CD4-positive, alpha-beta T cell (primary cell): ENCODE results near the gene ONECUT3. TPM values are rescaled to one million over a fixed set of nuclear protein-coding genes. Genes with fewer than 3 reads are reported as not detected.
A peak's percentile ranks its signal among the peaks of the same experiment; 100 is the strongest.

Experiments used
- ATAC-seq: fragments of 200-7000 bp; cut with Tn5 transposase; one replicate; pipeline ENCODE4 v1.10.0; 2022; ENCODE audit warnings: mild to moderate bottlenecking; ENCODE audit not compliant: poor library complexity
- CTCF ChIA-PET: fragments of 350-600 bp; sonication (Branson Sonifier 250); formaldehyde crosslinking; loops from one replicate; lab custom pipeline; 2021; ENCODE audit warnings: antibody characterized with exemption, inconsistent platforms; lab: Charles Lee
- POLR2A ChIA-PET: fragments of 350-600 bp; sonication (Branson Sonifier 250); formaldehyde crosslinking; loops from one replicate; lab custom pipeline; 2021; ENCODE audit warnings: antibody characterized with exemption, inconsistent platforms; lab: Charles Lee
- DNase-seq, 14 experiments: peaks; one replicate each; pipeline ENCODE4 v3.0.0-alpha.2; 2013 to 2020; ENCODE audit warnings: mixed read lengths in 2 of 14
- H3K27ac ChIP-seq, 2 donors: one replicate each; pipeline versions ENCODE4 v1.5.1 to v1.7.0; 2013; ENCODE audit warnings: low read length in 2 of 2, low read depth in 1 of 2, mild to moderate bottlenecking in 1 of 2
- H3K27me3 ChIP-seq, 2 experiments: 1 replicate in 1 of 2; 2 replicates in 1 of 2; pipeline versions ENCODE4 v1.6.1 to v1.7.0; 2013; ENCODE audit warnings: low read length in 2 of 2, control low read depth in 1 of 2, mild to moderate bottlenecking in 1 of 2, moderate library complexity in 1 of 2; ENCODE audit not compliant: insufficient read depth in 2 of 2, control insufficient read depth in 1 of 2
- H3K36me3 ChIP-seq: one replicate; pipeline ENCODE4 v1.6.1; 2013; ENCODE audit warnings: low read length, control low read depth; ENCODE audit not compliant: insufficient read depth
- H3K4me1 ChIP-seq: one replicate; pipeline ENCODE4 v1.6.1; 2013; ENCODE audit warnings: low read length, control low read depth; ENCODE audit not compliant: insufficient read depth
- H3K4me3 ChIP-seq: one replicate; pipeline ENCODE4 v1.5.1; 2013; ENCODE audit warnings: mild to moderate bottlenecking, low read length, moderate library complexity
- H3K9me3 ChIP-seq, 2 experiments: 1 replicate in 1 of 2; 2 replicates in 1 of 2; pipeline versions ENCODE4 v1.6.1 to v1.7.0; 2013; ENCODE audit warnings: low read length in 2 of 2, mild to moderate bottlenecking in 2 of 2, control low read depth in 1 of 2, moderate library complexity in 1 of 2; ENCODE audit not compliant: control insufficient read depth in 1 of 2, insufficient read depth in 1 of 2
- H3K27ac Mint-ChIP-seq: one replicate; pipeline ENCODE4 v1.8.0; 2020; ENCODE audit warnings: mixed read lengths
- H3K27me3 Mint-ChIP-seq: one replicate; pipeline ENCODE4 v1.8.0; 2021; ENCODE audit warnings: mixed read lengths
- H3K36me3 Mint-ChIP-seq: one replicate; pipeline ENCODE4 v1.8.0; 2021; ENCODE audit warnings: low read depth, mixed read lengths
- H3K4me1 Mint-ChIP-seq: one replicate; pipeline ENCODE4 v1.8.0; 2021; ENCODE audit warnings: low read depth, mixed read lengths
- H3K4me3 Mint-ChIP-seq: one replicate; pipeline ENCODE4 v1.8.0; 2020; ENCODE audit warnings: mild to moderate bottlenecking, mixed read lengths
- H3K9me3 Mint-ChIP-seq: one replicate; pipeline ENCODE4 v1.8.0; 2020; ENCODE audit warnings: mixed read lengths
- CTCF ChIP-seq: fragments of 200-600 bp; IDR thresholded peaks from one replicate; pipeline ENCODE4 v1.8.0; 2022; ENCODE audit warnings: antibody characterized with exemption, mild to moderate bottlenecking
- intact Hi-C, 2 experiments: fragments of 100-400 bp; cut with DNase I in 1 of 2; cut with micrococcal nuclease in 1 of 2; formaldehyde crosslinking; loops; one replicate each; pipeline versions ENCODE4 v1.15.1 to v1.9.0; 2023 to 2025; cut with DNase I, micrococcal nuclease
- total RNA-seq, 174 experiments: library from RNA in 2 of 174; stranded (reverse) in 2 of 174; gene quantifications; one replicate each; pipeline ENCODE4 v1.2.3 and lab custom pipeline; 2021 to 2026

The ONECUT3 gene
- total RNA-seq, 2 experiments from 2014 or later, result not detected

GRCh38 chr19:1766800-1767352 lies 13.6 kb downstream of the ONECUT3 start:
- no peak for ATAC-seq
- H3K27me3 ChIP-seq, result peaks cover 87 to 93% of the 10 kb centered on the region in 2 experiments
- POLR2A ChIA-PET, result no interaction called here

GRCh38 chr19:1767464-1767933 lies 14.2 kb downstream of the ONECUT3 start:
- Histone ChIP-seq H3K27me3 (peaks cover 81 to 86% of the 10 kb centered on the region in 2 experiments), H3K4me3 (no peak overlapping the region), H3K4me1 (peaks cover 9% of the 10 kb centered on the region), H3K9me3 (peaks cover 15 to 46% of the 10 kb centered on the region in 2 experiments), H3K36me3 (no peaks in the 10 kb centered on the region), H3K27ac (no peak overlapping the region)
- no peak overlapping the region for H3K27ac Mint-ChIP-seq
- ChIA-PET CTCF (interaction anchor here (1.5 kb wide), 1 partner anchor 162 kb away, joined by 5 read pairs; no protein-coding TSS in a partner anchor), POLR2A (no interaction called here)
- peak; percentile 91 for TF ChIP-seq CTCF
- intact Hi-C loops, result loop anchor here (1.0 to 2.0 kb wide), 3 partner anchors 95 to 221 kb away; no protein-coding TSS in a partner anchor
- peaks cover 11% of the 10 kb centered on the region for H3K9me3 Mint-ChIP-seq
- DNase-seq (peak; percentile 36 to 78 (median 55)), ATAC-seq (peak; percentile 88)
- no peaks in the 10 kb centered on the region for H3K4me1 Mint-ChIP-seq
- no peak overlapping the region for H3K4me3 Mint-ChIP-seq
- peaks cover 84% of the 10 kb centered on the region for H3K27me3 Mint-ChIP-seq
- H3K36me3 Mint-ChIP-seq, result no peaks in the 10 kb centered on the region

More at GRCh38 chr19:1766800-1767352, 13.6 kb downstream of the ONECUT3 start:
- Mint-ChIP-seq H3K27ac (no peak overlapping the region), H3K9me3 (peaks cover 11% of the 10 kb centered on the region), H3K4me1 (no peaks in the 10 kb centered on the region), H3K27me3 (peaks cover 81% of the 10 kb centered on the region), H3K4me3 (no peak overlapping the region), H3K36me3 (no peaks in the 10 kb centered on the region)
- Histone ChIP-seq H3K36me3 (no peaks in the 10 kb centered on the region), H3K27ac (no peak overlapping the region), H3K9me3 (peaks cover 15 to 52% of the 10 kb centered on the region in 2 experiments), H3K4me1 (peaks cover 9% of the 10 kb centered on the region), H3K4me3 (no peak overlapping the region)
- intact Hi-C loops, result loop anchor here (1.0 to 2.0 kb wide), 3 partner anchors 94 to 221 kb away; no protein-coding TSS in a partner anchor
- TF ChIP-seq CTCF, result no peak
- CTCF ChIA-PET, result interaction anchor here (1.5 kb wide), 1 partner anchor 161 kb away, joined by 5 read pairs; no protein-coding TSS in a partner anchor
- no peak for DNase-seq

GRCh38 chr19:1768248-1768647 lies 14.9 kb downstream of the ONECUT3 start:
- Histone ChIP-seq H3K9me3 (peaks cover 15 to 46% of the 10 kb centered on the region in 2 experiments), H3K4me3 (no peak overlapping the region), H3K27ac (no peak overlapping the region), H3K36me3 (no peaks in the 10 kb centered on the region), H3K27me3 (peaks cover 77 to 88% of the 10 kb centered on the region in 2 experiments), H3K4me1 (peaks cover 9% of the 10 kb centered on the region)
- H3K4me3 Mint-ChIP-seq, result no peak overlapping the region
- CTCF ChIA-PET, result no interaction called here
- ATAC-seq, result no peak
- peaks cover 11% of the 10 kb centered on the region for H3K9me3 Mint-ChIP-seq
- DNase-seq, result no peak
- no peak overlapping the region for H3K27ac Mint-ChIP-seq
- H3K36me3 Mint-ChIP-seq, result no peaks in the 10 kb centered on the region
- TF ChIP-seq CTCF, result no peak
- intact Hi-C loops, result no loop called here
- H3K4me1 Mint-ChIP-seq, result no peaks in the 10 kb centered on the region
- POLR2A ChIA-PET, result no interaction called here
- H3K27me3 Mint-ChIP-seq, result peaks cover 87% of the 10 kb centered on the region
